GM12865 (cell line): ENCODE measurements around the gene CACNA1I.

Experiments used
- DNase-seq: peaks from one replicate; pipeline ENCODE4 v3.0.0; 2010; ENCODE audit warnings: low read depth
- H3K4me3 ChIP-seq: 2 replicates; pipeline ENCODE4 v1.5.1; 2011; ENCODE audit warnings: mild to moderate bottlenecking, low read depth, low read length, control low read depth
- CTCF ChIP-seq: IDR thresholded peaks from 2 replicates; pipeline ENCODE4 v1.5.1; 2011; ENCODE audit warnings: low read length, control low read depth, low read depth, inconsistent platforms; ENCODE audit not compliant: insufficient read depth; ENCODE audit errors: missing control alignments

The CACNA1I gene

GRCh38 chr22:39618996-39619530 lies 48.5 kb downstream of the CACNA1I start:
- TF ChIP-seq CTCF = no peak
- H3K4me3 ChIP-seq = no peak overlapping the region
- DNase-seq = no peak

DNA sequence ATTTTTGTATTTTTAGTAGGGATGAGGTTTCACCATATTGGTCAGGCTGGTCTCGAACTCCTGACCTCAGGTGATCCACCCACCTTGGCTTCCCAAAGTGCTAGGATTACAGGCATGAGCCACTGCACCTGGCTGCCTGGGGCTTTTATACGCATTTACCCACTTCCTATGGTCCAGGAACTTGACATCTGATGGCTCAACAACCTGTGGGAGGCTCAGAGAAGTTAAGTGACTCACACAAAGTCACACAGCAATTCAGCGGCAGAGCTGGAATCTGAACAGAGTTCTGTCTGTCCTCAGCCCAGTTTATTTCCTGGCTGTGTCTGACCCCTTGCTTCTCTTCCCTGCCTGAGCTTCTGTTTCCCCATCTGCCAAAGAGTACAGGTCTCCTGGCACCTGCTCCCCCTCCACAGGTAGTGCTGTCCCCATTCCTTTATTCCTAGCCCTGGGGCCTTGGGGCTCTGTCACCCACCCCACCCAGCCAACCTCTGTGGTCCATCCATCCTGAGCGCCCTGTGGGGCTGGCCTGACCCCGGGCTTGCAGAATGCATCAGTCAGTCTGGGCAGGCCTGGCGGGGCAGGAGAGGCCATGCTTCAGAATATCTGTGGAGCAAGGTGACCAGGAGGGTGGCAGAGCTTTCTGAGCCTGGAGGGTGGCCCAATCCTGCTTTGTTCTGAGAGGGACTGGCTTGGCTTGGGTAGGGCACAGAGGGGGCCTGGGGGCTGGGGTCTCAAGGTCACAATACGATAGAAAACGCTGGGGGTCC lies 50.6 kb downstream of the CACNA1I start:
- H3K4me3 ChIP-seq = no peak overlapping the region
- TF ChIP-seq CTCF = no peak
- DNase-seq = no peak

DNA sequence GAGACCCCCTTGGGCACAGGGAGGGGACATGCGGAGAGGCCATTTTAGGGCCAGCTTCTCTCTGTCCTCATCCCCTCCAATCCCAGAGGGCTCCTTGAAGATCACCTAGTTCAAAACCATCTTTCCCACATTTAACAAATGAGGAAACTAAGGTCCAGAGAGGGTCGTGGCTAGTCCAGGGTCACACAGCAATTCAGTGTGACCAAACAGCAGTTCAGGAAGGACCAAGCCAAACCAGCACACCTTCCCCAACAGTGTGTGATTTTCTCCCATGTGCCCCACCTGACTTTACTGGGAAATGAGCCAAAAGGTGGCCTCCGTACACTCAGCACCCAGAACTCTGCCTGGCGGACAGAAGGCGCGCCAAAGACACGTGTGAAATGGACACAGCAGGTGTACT lies 51.3 kb downstream of the CACNA1I start:
- DNase-seq = no peak
- no peak for TF ChIP-seq CTCF
- H3K4me3 ChIP-seq = no peak overlapping the region

DNA sequence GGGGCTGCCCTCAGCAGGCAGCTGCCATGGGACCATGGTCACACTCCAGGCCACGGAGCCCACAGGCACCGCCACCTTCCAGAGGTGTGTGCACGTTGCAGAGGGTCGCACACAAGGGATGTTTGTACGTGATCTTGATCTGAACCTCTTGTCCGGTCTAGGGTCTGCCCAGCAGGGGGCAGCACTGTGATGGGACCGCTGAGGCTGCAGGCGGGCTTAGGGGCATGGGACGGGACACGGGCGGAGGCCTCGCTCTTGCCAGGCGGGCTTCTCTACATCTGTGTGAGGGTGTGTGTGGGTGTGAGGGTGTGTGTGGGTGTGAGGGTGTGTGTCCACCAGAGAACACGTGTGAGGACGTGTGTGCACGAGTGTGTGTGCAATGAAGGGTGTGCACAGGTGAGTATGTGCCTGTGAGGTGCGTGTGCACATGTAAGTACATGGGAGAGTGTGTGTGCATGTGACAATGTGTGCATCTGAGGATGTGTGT lies 52.4 kb downstream of the CACNA1I start:
- peak; percentile 58 for TF ChIP-seq CTCF
- peak; percentile 66 for DNase-seq
- H3K4me3 ChIP-seq = no peak overlapping the region

GRCh38 chr22:39623603-39624500 lies 53.3 kb downstream of the CACNA1I start:
- no peak for TF ChIP-seq CTCF
- no peak overlapping the region for H3K4me3 ChIP-seq
- no peak for DNase-seq

GRCh38 chr22:39624501-39624821 lies 53.9 kb downstream of the CACNA1I start:
- H3K4me3 ChIP-seq = no peak overlapping the region
- no peak for TF ChIP-seq CTCF
- DNase-seq = no peak
